DMS 273 (cell line): ENCODE measurements around the gene HNF1A.
"Not testable (repeated sequence)": the region's sequence is repeated elsewhere in the genome, so short reads cannot be mapped to it uniquely, and the experiment has no call there.

Experiments
- DNase-seq: peaks from one replicate; lab custom pipeline; 2025; ENCODE audit not compliant: unreplicated experiment; lab: John Stamatoyannopoulos, UW

The HNF1A gene

GRCh38 chr12:120978296-120979219 lies at the start of gene HNF1A:
TSS of gene HNF1A (plus strand) at chr12:120978543. CDS start at chr12:120978769, 226 bp downstream.
- DNase-seq: no peak

GRCh38 chr12:120928864-120929652 lies 49.3 kb upstream of the HNF1A start:
- no peak for DNase-seq

GRCh38 chr12:120930032-120930431 lies 48.3 kb upstream of the HNF1A start:
- DNase-seq: no peak

GRCh38 chr12:120932058-120932457 lies 46.3 kb upstream of the HNF1A start:
- DNase-seq: no peak

GRCh38 chr12:120932956-120933526 lies 45.3 kb upstream of the HNF1A start:
- no peak for DNase-seq

GRCh38 chr12:120933786-120934185 lies 44.6 kb upstream of the HNF1A start:
- no peak for DNase-seq

- no peak for DNase-seq
Observed at GRCh38 chr12:120936197-120936596, 42.1 kb upstream of the HNF1A start.

- no peak for DNase-seq
Observed at GRCh38 chr12:120938496-120938895, 39.8 kb upstream of the HNF1A start.

GRCh38 chr12:120939523-120939922 lies 38.8 kb upstream of the HNF1A start:
- no peak for DNase-seq

- no peak for DNase-seq
Observed at GRCh38 chr12:120940006-120940405, 38.3 kb upstream of the HNF1A start.

GRCh38 chr12:120940799-120941198 lies 37.5 kb upstream of the HNF1A start:
- DNase-seq: no peak

- no peak for DNase-seq
Observed at GRCh38 chr12:120941412-120941811, 36.9 kb upstream of the HNF1A start.

- DNase-seq: no peak
Observed at GRCh38 chr12:120941846-120942405, 36.4 kb upstream of the HNF1A start.

- no peak for DNase-seq
Observed at GRCh38 chr12:120943482-120943881, 34.9 kb upstream of the HNF1A start.

GRCh38 chr12:120944645-120945217 lies 33.6 kb upstream of the HNF1A start:
- DNase-seq: peak; percentile 59

- DNase-seq: not testable (repeated sequence)
Observed at GRCh38 chr12:120945516-120945915, 32.8 kb upstream of the HNF1A start.

- DNase-seq: not testable (repeated sequence)
Observed at GRCh38 chr12:120950260-120950799, 28.0 kb upstream of the HNF1A start.

GRCh38 chr12:120950807-120951206 lies 27.5 kb upstream of the HNF1A start:
- DNase-seq: no peak

GRCh38 chr12:120955232-120955631 lies 23.1 kb upstream of the HNF1A start:
- no peak for DNase-seq

- no peak for DNase-seq
Observed at GRCh38 chr12:120956579-120957300, 21.6 kb upstream of the HNF1A start.
